Spinal cord (tissue), 10 donors: ENCODE results near the gene COL12A1. TPM values are rescaled to one million over a fixed set of nuclear protein-coding genes. Genes with fewer than 3 reads are reported as not detected.

Source experiments
- DNase-seq, 6 donors: peaks; one replicate each; pipeline versions ENCODE4 v3.0.0 to v3.0.0-alpha.2; 2013 to 2015; ENCODE audit warnings: low spot score in 6 of 6, low read depth in 4 of 6
- H3K27ac ChIP-seq: one replicate; pipeline ENCODE4 v1.5.1; 2013; ENCODE audit warnings: low read depth, low read length, control low read depth
- H3K27me3 ChIP-seq: one replicate; pipeline ENCODE4 v1.6.1; 2013; ENCODE audit warnings: low read length; ENCODE audit not compliant: control insufficient read depth, insufficient read depth
- H3K36me3 ChIP-seq: one replicate; pipeline ENCODE4 v1.6.1; 2013; ENCODE audit warnings: low read length; ENCODE audit not compliant: control insufficient read depth, insufficient read depth
- H3K4me1 ChIP-seq: one replicate; pipeline ENCODE4 v1.6.1; 2013; ENCODE audit warnings: low read length; ENCODE audit not compliant: control insufficient read depth, insufficient read depth
- H3K4me3 ChIP-seq: one replicate; pipeline ENCODE4 v1.5.1; 2013; ENCODE audit warnings: low read depth, low read length, control low read depth
- H3K9me3 ChIP-seq: one replicate; pipeline ENCODE4 v1.6.1; 2013; ENCODE audit warnings: low read length; ENCODE audit not compliant: control insufficient read depth, insufficient read depth
- WGBS: methylation state at CpG from one replicate; pipeline ENCODE4 v1.1.5; 2013; ENCODE audit warnings: missing lambda C conversion rate; ENCODE audit not compliant: insufficient coverage; 5-methylcytosine and 5-hydroxymethylcytosine counted together
- polyA plus RNA-seq, 2 donors: library from polyadenylated mRNA; unstranded; fragments of 120-200 nt; gene quantifications; one replicate each; pipeline ENCODE4 v1.2.1, GENCODE V29; 2013; ENCODE audit not compliant: insufficient read length in 2 of 2
- total RNA-seq, 2 donors: library from RNA; depleted of rRNA in 1 of 2; stranded (reverse); fragments of 120-200 nt in 1 of 2; fragments of >200 nt in 1 of 2; gene quantifications; one replicate each; pipeline versions ENCODE4 v1.2.3 to v1.2.4, GENCODE V29; 2013 to 2014
- donor health status: healthy.

Gene COL12A1
- total and polyA plus RNA-seq, 4 donors, result 28.8 to 254 (median 87.7) TPM

DNA sequence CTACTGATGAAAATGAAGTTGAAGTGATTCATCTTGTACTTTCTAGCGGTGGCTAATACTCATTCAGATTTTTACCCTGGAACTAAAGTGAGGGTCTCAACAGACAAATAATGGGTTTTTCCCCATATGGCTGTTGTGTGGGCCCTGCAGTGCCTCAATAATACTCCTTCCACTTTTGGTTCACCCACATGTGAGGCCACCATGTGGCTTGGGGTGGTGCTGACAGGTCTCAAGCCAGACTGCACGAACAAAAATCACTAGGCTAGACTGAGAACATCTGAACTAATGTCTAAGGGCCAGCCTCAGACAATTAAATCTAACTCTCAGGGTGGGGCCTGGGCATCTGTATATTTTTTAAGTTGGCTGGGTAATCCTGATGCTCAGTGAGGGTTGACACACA is 7.9 kb upstream of the COL12A1 start:
- peaks cover 3% of the 10 kb centered on the region for H3K4me1 ChIP-seq
- no peak overlapping the region for H3K4me3 ChIP-seq
- no peaks in the 10 kb centered on the region for H3K9me3 ChIP-seq
- H3K36me3 ChIP-seq, result no peaks in the 10 kb centered on the region
- H3K27ac ChIP-seq, result no peak overlapping the region
- 100% methylated on average over 1 of the region's 2 CpGs for WGBS
- peaks cover 7% of the 10 kb centered on the region for H3K27me3 ChIP-seq
- DNase-seq, result no peak

DNA sequence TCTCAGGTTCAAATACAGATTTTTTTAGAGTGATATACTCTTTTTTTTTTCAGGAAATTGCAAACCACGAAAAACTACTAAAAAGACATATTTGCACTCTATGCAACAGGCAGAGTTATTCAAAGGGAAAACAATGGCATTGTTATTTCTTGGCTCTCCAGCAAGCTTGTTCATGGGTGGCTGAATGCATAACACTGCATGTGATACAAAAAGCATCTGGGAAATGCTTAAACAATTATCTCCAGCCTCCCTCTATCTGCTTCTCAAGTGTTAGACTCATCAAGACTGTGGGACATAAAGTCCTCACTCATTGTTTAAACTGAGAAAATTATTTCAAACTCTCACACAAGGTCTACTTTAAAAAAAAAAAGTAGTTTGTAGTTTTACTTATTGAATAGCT is 7.3 kb upstream of the COL12A1 start:
- H3K4me1 ChIP-seq, result peaks cover 9% of the 10 kb centered on the region
- H3K36me3 ChIP-seq, result no peaks in the 10 kb centered on the region
- no peak overlapping the region for H3K4me3 ChIP-seq
- H3K27ac ChIP-seq, result no peak overlapping the region
- DNase-seq, result no peak
- WGBS, result no CpG with 5 or more reads among the region's 1 CpG
- H3K9me3 ChIP-seq, result no peaks in the 10 kb centered on the region
- peaks cover 14% of the 10 kb centered on the region for H3K27me3 ChIP-seq

GRCh38 chr6:75211920-75212590 is 6.2 kb upstream of the COL12A1 start:
- H3K27me3 ChIP-seq, result peaks cover 21% of the 10 kb centered on the region

DNA sequence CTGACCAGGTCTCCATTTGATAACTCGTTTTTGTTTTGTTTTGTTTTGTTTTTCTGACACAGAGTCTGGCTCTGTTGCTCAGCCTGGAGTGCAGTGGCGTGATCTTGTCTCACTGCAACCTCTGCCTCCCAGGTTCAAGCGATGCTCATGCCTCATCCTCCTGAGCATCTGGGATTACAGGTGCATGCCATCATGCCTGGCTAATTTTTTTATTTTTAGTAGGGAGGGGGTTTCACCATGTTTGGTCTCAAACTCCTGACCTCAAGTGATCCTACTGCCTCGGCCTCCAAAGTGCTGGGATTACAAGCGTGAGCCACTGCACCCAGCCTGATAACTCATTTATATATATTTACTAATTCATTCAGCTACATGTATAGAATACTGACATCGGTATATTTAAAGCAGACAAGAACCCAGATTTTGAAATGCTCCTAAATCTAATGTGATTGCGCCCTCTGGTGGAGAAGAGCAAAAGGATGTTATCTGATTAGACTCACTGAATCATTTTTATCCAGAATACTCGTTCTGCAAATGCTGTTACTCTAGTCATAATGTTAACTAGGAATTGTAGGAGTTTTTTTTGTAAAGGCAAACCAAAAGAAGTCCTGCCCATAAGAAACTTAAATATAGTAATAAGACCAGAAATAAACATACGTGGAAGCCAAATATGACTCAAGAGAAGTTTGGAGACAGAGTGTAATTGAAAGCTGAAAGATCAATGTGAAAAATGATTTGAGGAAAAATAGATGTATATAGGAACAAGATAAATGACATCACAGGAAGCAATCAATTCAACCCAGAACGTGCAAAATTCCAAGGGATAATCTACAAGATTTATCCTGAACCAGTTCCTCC is 5.3 kb upstream of the COL12A1 start:
- Histone ChIP-seq H3K4me1 (peaks cover 29% of the 10 kb centered on the region), H3K36me3 (no peaks in the 10 kb centered on the region), H3K4me3 (no peak overlapping the region), H3K27me3 (peaks cover 28% of the 10 kb centered on the region), H3K27ac (no peak overlapping the region), H3K9me3 (no peaks in the 10 kb centered on the region)
- DNase-seq, result peak in 2 of 6 donors; percentile 90 to 94
- WGBS, result 64% methylated on average over 3 of the region's 10 CpGs

More at GRCh38 chr6:75211920-75212590, 6.2 kb upstream of the COL12A1 start:
- Histone ChIP-seq H3K4me3 (no peak overlapping the region), H3K9me3 (no peaks in the 10 kb centered on the region), H3K4me1 (peaks cover 20% of the 10 kb centered on the region), H3K27ac (no peak overlapping the region), H3K36me3 (no peaks in the 10 kb centered on the region)
- DNase-seq, result no peak
- 8% methylated on average over 2 of the region's 3 CpGs for WGBS

DNA sequence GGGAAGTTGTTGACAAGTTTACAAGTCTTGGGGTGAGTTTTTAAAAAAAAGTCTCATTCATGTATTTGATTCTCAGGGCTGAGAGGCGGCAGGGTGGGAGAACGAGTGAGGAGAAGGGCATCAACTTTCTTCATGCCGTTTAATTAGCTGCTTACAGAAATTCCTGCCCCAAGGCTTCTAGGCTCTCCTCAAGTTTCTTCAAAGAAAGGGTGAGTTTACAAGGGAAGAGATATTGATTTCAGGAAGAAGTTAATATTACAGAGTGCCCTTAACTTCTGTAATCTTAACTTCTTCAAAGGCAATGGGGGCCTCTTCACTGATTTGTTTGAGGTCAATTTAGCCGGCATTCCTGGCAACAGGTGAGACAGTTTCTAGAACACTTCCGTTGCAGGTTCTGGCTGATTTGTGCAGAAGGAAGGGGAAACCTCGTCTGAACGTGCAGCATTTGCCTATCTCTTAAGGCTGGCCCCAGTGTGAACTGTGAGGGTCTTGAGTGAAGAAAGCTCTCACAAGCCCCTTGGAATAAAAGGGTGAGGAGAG is 3.4 kb upstream of the COL12A1 start:
- 39% methylated on average over 3 of the region's 7 CpGs for WGBS
- Histone ChIP-seq H3K9me3 (no peaks in the 10 kb centered on the region), H3K36me3 (no peaks in the 10 kb centered on the region), H3K4me1 (peaks cover 48% of the 10 kb centered on the region), H3K27me3 (peaks cover 46% of the 10 kb centered on the region), H3K4me3 (no peak overlapping the region), H3K27ac (no peak overlapping the region)
- no peak for DNase-seq

DNA sequence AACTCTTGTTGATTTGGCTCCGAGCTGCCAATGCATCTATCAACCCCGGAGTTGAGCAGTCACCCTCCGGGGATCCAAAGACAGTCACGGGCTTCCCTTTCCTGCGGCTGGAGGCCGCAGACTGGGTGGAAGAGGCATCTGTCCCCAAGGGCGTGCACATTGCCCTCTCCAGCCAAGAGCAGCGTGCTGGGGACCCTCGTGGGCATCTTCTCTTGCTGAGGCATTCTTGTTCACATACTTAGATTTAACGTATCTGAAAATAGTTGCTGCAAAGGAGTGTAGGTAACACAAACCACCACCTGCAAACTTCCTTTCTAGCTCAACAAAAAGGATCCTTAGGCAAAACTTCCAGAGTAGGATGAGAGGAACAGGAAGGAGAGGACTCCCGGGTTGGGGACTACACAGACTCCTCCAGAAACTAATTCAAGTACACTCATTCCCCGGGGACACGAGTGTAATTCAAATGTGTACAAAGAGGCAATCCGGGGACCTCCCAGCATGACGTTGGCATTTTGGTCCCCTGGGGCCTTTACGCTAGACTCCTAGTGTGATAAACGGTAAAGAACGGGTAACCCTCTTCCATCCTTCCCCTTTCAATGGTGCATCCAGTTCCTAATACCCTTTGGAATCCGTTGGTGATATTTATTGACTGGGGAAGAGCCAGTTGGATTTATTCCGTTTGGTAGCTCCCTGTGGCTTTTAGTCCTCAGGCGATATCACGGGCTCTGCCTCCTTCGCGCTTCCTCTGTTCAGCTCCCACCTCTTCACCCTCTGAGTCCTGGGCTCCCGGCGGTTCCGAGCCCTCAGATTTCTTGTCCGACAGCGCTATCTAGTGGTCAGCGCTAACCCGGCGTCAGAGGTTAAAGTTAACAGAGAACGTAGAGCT is 2.7 kb upstream of the COL12A1 start:
- Histone ChIP-seq H3K9me3 (no peaks in the 10 kb centered on the region), H3K4me1 (peaks cover 52% of the 10 kb centered on the region), H3K4me3 (peak overlapping the region; percentile 29), H3K27me3 (peaks cover 53% of the 10 kb centered on the region), H3K36me3 (no peaks in the 10 kb centered on the region), H3K27ac (peak overlapping the region; percentile 58)
- peak; percentile 70 to 96 (median 79) for DNase-seq
- under 1% methylated on average over 16 of the region's 33 CpGs for WGBS

GRCh38 chr6:75206576-75207342 is 906 bp upstream of the COL12A1 start:
- Histone ChIP-seq H3K9me3 (no peaks in the 10 kb centered on the region), H3K27ac (peak overlapping the region; percentile 91), H3K27me3 (peaks cover 65% of the 10 kb centered on the region), H3K36me3 (no peaks in the 10 kb centered on the region), H3K4me3 (peak overlapping the region; percentile 54), H3K4me1 (peaks cover 64% of the 10 kb centered on the region)
- DNase-seq, result peak in 3 of 6 donors; percentile 29 to 68 (median 45)
- 2% methylated on average over 34 of the region's 35 CpGs for WGBS

GRCh38 chr6:75204959-75205775 is 686 bp downstream of the COL12A1 start:
- Histone ChIP-seq H3K27ac (peak overlapping the region; percentile 91), H3K4me1 (peaks cover 66% of the 10 kb centered on the region), H3K27me3 (peaks cover 73% of the 10 kb centered on the region), H3K4me3 (peak overlapping the region; percentile 54), H3K36me3 (no peaks in the 10 kb centered on the region), H3K9me3 (no peaks in the 10 kb centered on the region)
- DNase-seq, result peak in 3 of 6 donors; percentile 36 to 70 (median 50)
- 0% methylated on average over 40 of the region's 47 CpGs for WGBS
